A549 treated with Hydrocortisone at 1 μM for 4 hours (cell line): ENCODE results near the gene NEIL1. TPM values are rescaled to one million over a fixed set of nuclear protein-coding genes. Genes with fewer than 3 reads are reported as not detected.

Experiments
- total RNA-seq: library from RNA; stranded (reverse); fragments of 200-300 nt; extraction: Qiagen RNA extraction; gene quantifications from 5 replicates; pipeline ENCODE4 v1.2.3, GENCODE V29; 2022

The NEIL1 gene
- total RNA-seq: 1.9 to 3.6 TPM (median 2.5 TPM) in 5 replicates

GRCh38 chr15:75346796-75347221, at the start of gene NEIL1:
Gene NEIL1, plus strand, starts transcription at chr15:75347039. Its CDS starts 1,867 bp downstream, at chr15:75348906.

GRCh38 chr15:75335705-75336355, 11.0 kb upstream of the NEIL1 start, which contains the start of gene COMMD4:
Gene COMMD4, plus strand, starts transcription at chr15:75336063. Its CDS starts 27 bp downstream, at chr15:75336090.

GRCh38 chr15:75367913-75368688, 21.3 kb downstream of the NEIL1 start, which contains the start of gene MAN2C1:
Gene MAN2C1, minus strand, starts transcription at chr15:75368607. Its CDS starts 24 bp downstream, at chr15:75368583.

Other genes starting within 250 kb of the NEIL1 start
- gene C15orf39, start 145.2 kb upstream of the NEIL1 start, total RNA-seq: 30.1 to 33.9 TPM (median 30.9 TPM) in 5 replicates
- gene GOLGA6C, start 88.7 kb upstream of the NEIL1 start, total RNA-seq: not detected in 5 replicates
- 0.03 to 0.08 TPM in 2 of 5 replicates, not detected in the others for gene GOLGA6D, start 64.2 kb upstream of the NEIL1 start, total RNA-seq
- gene COMMD4, start 11.0 kb upstream of the NEIL1 start, total RNA-seq: 172 to 202 TPM (median 183 TPM) in 5 replicates
- 63.1 to 80.3 TPM (median 75.3 TPM) in 5 replicates for gene MAN2C1, start 21.6 kb downstream of the NEIL1 start, total RNA-seq
- gene SIN3A, start 104.7 kb downstream of the NEIL1 start, total RNA-seq: 21.9 to 33.9 TPM (median 29.7 TPM) in 5 replicates
- gene PTPN9, start 232.3 kb downstream of the NEIL1 start, total RNA-seq: 37.5 to 57.8 TPM (median 47.8 TPM) in 5 replicates